DMS53 treated with DMSO at 0.1 percent for 48 hours (cell line): ENCODE measurements around the gene PPEF2.
"Not testable (repeated sequence)": the region's sequence is repeated elsewhere in the genome, so short reads cannot be mapped to it uniquely, and the experiment has no call there.

Source experiments
- DNase-seq: peaks from one replicate; lab custom pipeline; 2025; ENCODE audit not compliant: unreplicated experiment; lab: John Stamatoyannopoulos, UW

Gene PPEF2, protein sequence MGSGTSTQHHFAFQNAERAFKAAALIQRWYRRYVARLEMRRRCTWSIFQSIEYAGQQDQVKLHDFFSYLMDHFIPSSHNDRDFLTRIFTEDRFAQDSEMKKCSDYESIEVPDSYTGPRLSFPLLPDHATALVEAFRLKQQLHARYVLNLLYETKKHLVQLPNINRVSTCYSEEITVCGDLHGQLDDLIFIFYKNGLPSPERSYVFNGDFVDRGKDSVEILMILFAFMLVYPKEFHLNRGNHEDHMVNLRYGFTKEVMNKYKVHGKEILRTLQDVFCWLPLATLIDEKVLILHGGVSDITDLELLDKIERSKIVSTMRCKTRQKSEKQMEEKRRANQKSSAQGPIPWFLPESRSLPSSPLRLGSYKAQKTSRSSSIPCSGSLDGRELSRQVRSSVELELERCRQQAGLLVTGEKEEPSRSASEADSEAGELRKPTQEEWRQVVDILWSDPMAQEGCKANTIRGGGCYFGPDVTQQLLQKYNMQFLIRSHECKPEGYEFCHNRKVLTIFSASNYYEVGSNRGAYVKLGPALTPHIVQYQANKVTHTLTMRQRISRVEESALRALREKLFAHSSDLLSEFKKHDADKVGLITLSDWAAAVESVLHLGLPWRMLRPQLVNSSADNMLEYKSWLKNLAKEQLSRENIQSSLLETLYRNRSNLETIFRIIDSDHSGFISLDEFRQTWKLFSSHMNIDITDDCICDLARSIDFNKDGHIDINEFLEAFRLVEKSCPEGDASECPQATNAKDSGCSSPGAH

DNA sequence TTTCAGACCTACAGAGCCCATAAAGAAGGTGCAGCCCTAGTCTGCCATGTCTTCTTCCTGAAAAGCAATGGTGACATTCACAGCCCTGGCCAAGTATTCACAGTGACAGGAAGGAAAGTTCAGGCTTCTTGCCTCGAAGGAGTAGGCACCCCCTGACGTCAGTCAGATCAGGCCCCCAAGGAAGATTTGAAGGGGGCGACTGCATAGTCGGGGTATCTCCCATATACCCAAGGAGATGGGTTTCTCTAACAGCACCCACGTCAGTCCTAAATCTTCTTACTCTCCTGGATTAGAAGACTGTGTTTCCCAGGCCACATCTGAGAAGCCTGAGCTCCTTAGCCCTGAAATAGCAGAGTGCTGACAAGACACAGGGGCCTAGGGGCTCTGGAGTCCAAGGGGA, at the start of gene PPEF2:
Gene PPEF2, minus strand, starts transcription at position 101 of the 400 bp plus-strand sequence. CDS start 6,127 bp downstream, outside the sequence.
- no peak for DNase-seq

DNA sequence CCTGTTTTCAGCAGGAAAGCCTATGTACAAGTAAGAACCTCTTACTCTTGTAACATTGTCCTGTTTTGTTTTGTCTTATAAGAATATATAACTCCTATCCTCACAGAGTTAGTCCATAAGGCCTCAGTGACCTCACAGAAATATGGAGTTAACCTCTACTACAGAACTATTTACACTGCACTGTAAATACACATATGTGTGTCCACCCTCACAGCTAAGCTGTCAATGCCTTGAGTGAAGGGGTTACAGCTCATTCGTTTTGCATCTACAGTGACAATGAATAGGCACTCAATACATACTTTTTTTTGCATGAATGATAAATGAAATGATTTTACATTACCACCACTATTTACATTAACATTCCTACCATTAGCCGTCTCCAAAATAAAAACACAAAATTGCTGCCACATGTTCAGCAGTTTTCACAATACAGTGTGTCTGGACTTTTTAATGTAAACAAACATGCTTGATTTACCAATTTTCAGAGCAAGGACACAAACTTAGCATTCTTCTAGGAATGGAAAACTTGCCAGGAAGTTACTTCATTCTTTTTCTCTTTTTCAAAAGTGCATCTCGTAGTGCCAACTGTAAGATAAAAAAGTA, 48.1 kb upstream of the PPEF2 start:
- DNase-seq, result no peak

DNA sequence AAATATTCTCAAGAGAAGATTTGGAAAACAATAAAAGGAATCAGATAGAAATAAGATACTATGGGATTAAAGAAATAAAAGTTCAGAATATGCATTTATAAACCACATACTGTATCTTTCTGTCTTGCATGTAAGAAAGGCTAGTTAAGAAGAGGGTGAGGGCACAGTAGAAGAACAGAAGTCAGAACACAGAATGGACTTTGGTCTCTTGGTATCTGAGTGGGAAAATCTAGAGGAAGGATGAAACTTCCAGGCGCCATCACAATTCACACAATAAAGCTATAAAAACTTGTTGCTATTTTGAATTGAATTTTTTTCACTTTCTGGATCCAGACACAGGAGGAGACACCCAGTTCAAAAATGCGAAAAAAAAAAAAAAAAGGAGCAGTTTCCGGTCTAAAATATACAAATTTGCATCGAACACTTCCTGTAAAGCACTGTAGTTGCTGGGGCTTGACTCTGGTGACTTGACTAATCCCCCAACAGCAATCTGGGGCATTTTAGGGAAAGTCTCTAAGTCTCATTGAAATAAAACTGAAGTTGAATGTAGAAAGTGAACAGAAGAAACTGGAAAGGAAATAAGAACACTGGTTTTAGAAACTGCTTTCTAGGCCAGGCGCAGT, 46.7 kb upstream of the PPEF2 start:
- DNase-seq, result no peak

DNA sequence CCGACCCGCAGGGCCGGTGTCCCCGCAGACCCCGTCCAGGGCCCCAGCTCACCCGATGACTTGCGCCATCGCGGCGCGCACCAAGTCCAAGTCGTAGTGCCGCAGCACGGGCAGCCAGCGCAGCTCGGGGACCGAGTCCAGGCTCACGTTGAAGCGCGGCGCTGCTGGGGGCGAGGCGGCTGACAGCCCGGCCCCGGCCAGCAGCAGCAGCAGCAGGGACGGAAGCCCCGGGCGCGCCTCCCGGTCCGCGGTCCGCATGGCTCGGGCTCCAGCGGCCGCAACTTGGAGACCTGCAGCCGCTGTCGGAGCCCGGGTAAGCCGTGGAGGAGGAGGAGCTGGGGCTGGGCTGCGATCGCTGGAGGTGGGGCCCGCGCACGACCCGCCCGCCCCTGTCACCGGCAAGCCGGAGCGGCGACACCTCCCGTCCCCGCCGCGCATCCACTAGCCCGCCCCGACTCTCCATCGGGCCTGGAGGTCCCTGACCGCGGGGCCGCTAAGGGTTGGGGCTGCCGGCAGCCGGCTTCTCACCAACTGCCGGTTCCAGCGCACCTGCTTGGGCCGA, 38.5 kb upstream of the PPEF2 start, which contains the start of gene NAAA:
Gene NAAA, minus strand, starts transcription at position 322 of the 562 bp plus-strand sequence. Its CDS starts 64 bp downstream, at position 258.
- DNase-seq, result peak; percentile 51

DNA sequence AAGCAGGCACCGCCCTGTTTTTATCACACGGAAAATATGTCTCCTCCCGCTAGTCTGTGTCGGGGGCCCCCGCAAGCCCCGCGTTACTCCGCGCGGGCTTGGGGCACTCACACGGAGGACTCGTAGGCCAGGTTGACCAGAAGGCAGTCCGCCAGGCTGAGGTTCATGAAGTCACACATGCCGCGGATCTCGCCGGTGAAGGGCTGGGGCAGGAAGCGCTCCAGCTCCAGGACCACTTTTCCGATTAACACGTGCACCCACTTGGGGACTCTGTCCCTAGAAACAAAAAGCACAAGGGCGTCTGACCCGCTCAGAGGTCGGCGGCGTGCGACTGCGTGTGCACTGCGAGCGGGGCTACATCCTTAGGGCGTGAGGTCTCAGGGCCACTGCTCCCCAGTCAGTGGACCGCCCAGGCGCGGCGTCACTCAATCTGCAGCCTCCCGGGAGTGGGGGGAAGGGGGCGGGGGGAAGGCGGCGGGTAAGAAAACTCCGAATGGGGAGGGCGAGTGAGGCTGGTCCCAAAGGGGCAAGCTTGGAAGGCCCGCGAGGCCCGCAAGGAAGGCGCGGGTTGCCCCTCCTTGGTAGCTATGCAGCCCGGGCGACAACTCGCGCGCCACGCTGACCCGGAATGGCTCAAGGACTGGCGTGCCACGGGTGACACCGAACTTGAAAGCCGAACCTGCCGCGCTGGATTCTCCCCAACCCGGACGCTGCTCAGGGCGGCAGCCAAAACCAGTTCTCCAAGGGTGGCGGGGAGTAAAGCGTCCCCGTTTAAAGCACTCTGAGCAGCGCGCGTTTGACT, 37.8 kb upstream of the PPEF2 start:
- peak; percentile 17 for DNase-seq

DNA sequence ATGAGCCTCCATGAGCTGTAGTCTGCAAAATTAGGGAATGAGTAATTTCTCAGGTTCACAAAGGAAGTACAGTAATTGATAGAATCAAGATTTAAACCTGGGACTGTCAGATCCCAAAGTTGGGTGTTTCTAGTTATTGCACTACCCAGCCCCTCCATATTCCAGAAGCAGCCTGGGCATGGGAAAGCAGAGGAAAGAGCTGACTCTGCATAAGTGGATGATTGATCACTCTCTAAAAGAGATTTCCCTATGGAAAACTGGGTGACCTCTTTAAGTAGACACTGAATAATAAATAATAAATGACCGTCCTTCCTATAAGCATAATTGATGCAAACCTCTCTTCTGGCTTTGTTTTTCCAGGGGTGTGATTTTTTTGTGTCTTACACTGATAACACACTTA, 33.4 kb upstream of the PPEF2 start:
- DNase-seq, result no peak

DNA sequence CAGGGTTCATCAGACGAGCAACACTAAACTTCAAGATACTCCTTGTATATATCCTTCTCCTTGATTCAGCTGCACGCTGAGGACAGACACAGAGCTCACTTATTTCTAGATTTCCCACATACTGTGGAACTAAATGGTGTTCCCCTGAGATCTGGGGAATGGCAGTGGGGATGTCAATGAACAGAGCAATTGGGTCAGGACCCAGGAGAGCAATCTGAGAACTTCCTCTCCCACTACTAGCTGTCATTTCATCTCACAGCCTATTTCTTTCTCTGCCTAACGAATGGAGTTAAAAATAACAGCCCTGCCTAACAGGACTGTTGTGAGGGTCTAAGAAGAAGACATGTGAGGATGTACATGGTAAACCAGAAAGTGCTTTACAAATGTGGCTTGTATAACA, 27.9 kb upstream of the PPEF2 start:
- no peak for DNase-seq

DNA sequence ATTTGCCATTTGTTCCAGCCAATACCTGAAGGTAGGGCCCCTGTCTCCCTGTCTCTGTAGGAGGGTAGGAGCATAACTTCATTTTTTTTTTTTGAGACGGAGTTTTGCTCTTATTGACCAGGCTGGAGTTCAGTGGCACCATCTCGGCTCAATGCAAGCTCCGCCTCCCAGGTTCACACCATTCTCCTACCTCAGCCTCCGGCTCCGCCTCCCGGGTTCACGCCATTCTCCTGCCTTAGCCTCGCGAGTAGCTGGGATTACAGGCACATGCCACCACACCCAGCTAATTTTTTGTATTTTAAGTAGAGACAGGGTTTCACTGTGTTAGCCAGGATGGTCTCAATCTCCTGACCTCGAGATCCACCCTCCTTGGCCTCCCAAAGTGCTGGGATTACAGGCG, 22.7 kb upstream of the PPEF2 start:
- not testable (repeated sequence) for DNase-seq

DNA sequence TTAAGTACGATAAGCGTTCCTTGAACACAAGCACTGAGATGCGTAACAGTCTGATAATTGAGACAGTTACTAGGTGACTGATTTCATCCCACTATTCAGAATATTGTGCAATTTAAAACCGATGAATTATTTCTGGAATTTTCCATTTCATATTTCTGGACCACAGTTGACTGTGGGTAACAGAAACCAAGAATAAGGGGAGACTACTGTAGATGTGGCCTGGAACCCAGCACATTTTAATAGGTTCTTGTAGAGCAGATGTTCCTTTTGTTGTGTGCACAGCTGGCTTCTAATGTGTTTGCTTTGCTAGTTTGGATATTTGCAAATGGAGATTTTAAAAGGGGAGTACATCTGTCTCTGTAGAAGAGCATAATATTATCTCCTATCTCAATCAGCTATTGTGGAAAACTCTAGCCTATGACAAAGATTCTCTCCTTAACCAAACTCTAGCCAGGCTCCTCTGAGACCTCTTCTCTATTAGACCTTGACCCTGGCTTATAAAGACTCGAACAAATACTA, 22.1 kb upstream of the PPEF2 start:
- peak; percentile 42 for DNase-seq

DNA sequence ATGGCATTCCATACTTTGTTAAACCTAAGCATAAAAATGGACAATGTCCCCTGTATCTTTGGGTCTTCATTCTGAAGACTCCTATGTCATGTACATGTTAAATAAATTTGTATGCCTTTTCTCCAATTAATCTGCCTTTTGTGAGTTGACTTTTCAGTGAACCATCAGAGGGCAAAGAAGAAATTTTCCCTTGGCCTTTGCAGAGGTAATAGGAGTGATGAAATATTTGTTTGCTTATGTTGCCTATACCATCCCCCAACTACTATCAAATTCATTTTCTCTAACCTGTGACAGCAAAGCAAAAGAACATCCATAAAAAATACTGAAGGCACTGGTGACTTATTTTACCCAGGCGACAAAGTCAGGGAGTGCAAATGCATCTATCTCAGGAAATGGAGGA, 20.3 kb upstream of the PPEF2 start:
- peak; percentile 2 for DNase-seq

DNA sequence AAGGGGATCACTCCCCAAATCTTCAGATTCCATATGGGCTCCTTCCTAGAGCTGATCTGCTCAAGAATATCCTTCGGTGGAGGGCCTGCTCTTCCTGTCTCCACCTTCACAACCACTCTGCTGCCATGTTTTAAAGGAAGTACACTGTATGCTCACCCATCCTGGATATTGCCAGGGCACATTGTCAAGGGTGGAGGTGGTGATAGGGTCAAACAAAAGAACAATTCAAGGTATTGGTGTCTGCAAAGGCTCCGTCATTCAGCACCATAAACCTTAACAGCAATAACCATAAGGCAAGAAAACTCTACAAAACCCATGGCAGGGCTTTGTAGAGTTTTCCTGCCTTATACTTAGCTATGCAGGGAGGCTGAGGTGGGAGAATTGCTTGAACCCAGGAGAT, 19.7 kb upstream of the PPEF2 start:
- no peak for DNase-seq

DNA sequence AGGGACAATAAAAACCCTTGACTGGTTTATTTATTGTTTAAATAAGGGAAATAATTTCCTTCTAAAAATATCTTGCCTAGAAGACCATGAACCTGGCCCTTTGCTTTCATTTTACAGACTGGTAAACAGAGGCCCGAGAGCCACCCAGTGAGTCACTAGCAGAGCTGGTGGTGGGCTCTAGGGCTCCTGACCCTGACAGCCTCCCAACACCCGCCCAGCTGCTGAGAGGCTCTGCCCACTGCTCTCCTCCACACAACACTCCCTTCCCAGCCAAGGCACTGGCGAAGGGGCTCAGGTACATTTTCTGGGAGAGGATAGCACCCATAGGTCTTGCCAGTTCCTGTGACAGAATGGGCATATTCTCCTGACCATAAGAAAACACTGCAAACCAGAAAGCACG, 18.1 kb upstream of the PPEF2 start:
- DNase-seq, result no peak

DNA sequence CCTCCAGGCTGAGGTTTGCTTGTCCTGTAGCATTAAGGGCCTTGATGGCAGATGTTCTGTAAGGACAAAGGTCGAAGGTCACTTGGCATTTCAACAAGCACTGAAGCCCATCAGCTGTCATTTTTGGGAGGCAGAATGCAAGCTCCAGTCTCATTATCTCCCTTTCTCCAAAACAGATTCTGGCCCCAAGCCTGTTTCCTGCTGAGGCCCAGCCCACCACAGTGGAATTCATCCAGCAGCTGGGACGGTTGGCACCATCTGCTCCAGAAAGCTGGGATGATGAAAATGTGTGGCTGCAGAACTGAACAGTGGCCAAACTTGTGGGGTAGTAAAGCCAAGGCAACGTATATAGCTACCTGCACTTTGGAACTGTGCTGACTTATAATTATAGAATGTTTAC, 17.7 kb upstream of the PPEF2 start:
- no peak for DNase-seq

DNA sequence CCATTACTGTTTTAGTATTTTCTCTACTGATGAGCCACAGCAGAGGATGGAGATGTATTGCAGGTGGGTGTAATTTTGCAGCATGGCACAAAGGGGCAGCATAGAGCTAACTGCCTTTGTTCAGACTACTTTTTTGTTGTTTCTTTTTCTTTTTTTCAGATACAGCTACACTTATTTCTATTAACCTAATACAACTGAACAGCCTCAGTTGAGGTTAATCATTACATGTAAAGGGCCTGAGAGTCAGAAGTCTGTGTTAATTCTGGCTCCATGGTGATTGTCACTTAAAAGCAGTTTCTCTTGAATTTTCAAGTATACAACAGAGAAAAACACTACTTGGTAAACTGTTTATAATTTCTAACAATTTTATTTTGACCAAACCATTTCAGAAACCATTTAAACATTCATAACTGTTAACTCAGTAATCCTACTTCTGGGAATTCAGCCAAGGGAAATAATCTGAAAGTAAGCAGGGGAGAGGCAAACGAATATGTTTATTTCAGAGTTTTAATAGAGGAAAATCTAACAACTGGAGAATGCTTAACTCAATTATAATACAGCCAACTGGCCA, 13.9 kb upstream of the PPEF2 start:
- peak; percentile 72 for DNase-seq

DNA sequence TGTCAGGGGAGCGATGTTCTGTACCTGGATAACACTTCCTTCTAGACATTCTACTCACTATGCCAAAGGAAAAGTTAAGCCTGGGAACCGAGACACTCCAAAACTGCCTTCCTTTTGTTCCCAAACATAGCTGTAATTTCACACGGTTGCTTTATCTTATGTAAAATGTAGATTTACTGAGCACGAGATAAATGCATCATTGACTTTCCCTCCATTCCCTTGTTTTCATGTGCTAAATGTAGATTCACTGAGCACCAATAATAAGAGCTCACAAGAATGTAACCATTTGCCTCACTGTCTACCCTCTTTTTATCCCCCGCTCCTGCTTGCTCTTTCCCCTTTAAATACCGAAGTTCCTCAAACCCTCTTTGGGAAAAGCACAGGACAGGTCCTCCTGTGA, 10.7 kb upstream of the PPEF2 start:
- no peak for DNase-seq

DNA sequence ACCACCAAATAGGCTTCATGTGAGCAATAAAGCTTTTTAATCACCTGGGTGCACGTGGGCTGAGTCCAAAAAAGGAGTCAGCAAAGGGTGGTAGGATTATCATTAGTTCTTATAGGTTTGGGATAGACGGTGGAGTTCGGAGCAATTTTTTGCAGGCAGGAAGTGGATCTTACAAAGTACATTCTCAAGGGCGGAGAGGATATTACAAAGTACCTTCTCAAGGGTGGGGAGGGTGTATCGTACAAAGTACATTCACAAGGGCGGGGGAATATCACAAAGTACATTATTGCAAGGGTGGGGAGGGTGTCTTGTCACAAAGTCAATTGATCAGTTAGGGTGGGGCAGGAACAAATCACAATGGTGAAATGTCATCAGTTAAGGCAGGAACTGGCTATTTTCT, 8.6 kb upstream of the PPEF2 start:
- DNase-seq, result not testable (repeated sequence)

DNA sequence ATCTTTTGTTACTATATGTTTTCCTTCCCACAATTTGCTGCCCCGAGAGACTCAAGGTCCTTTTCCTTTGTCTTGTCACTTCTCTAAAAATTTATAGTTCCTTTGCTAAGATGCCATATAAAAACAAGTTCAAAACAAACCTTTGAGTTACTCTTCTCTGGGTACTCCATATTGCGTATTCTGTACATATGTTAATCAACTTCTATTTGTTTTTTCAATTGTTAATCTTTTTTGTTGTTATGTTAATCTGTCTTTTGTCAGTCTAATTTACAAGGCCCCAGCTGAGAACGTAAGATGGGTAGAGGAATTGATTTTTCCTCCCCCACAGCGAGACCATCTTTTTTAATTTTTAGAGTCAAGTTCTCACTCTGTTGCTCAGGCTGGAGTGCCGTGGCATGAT, 7.2 kb upstream of the PPEF2 start:
- DNase-seq, result no peak

DNA sequence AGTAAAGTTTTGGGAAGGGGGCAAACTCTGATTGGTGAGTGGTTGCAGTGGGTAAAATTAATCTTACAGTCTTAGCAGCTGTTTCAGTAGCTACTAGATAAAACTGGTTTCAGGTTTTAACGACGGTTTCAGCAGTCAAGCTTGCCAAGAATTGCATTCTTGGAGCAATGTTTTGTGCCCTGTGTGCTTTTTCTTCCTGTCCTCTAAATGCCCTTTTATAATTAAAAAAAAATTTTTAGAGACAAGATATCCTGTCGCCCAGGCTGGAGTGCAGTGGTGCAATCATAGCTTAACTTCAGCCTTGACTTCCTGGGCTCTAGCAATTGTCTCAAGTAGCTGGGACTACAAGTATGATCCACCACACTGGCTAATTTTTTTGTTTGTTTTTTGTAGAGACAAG, 6.3 kb upstream of the PPEF2 start:
- DNase-seq, result no peak

DNA sequence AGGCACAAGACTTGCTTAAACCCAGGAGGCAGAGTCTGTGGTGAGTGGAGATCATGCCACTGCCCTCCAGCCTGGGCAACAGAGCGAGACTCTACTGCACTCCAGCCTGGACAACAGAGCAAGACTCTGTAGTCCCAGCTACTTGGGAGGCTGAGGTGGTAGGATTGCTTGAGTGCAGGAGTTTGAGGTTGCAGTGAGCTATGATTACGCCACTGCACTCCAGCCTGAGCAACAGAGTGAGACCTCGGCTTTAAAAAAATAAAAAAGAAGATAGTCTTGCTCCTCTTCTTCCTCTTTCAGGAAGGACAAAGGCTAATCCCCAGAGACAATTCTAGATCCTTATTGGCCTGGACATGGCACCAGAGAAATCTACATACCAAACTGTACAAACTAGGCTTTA, 5.7 kb upstream of the PPEF2 start:
- DNase-seq, result no peak

DNA sequence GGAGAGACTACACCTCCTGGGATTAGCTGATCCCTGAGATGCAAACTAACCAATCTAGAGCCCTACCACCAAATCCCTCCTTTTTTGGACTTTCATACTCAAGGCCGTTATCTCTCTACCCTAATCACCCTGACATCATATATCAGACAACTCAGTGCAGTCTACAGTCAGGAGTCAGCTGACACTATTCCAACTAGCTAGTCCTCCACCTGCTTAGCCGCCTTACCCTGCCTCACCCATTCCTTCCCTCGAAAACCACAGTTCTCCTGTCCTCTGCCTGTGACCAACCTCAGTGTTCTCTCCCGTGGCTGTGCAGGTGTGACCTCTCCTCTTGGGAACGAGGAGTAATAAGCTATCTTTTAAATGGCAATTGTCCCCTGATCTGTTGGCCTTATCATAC, 1.8 kb upstream of the PPEF2 start:
- no peak for DNase-seq
